AG09319 (cell line): Measurements from ENCODE around the gene SLC37A1.

Experiments used
- DNase-seq: peaks from one replicate; pipeline ENCODE4 v3.0.0-alpha.2; 2010; ENCODE audit warnings: low read depth; ENCODE audit errors: extremely low read depth
- TF ChIP-seq, protein P1 (sequence below): IDR thresholded peaks from 2 replicates; pipeline ENCODE4 v1.5.1; 2011; ENCODE audit warnings: low read depth, mild to moderate bottlenecking, inconsistent platforms, low read length, moderate library complexity

SLC37A1 gene

DNA sequence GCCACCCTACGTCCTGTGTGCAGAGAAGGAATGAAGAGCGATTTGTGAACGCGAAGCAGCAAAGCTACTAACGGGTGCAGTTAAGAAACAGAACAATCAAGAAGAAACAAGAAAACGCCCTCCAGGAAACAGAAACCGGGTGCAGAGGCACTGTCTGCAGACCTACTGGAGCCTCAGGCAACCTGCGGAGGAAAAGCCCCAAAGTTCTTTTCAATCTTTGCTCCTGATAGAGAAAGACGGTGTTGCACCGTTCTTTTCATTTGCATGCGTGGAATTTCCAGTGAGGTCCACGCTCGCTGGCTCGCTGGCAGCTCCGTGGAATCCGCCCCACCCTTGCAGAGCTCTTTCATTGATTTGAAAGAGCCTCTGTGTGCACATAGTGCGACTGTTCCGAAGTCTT is 102.8 kb downstream of the SLC37A1 start:
- no peak for DNase-seq
- TF ChIP-seq, protein P1, sequence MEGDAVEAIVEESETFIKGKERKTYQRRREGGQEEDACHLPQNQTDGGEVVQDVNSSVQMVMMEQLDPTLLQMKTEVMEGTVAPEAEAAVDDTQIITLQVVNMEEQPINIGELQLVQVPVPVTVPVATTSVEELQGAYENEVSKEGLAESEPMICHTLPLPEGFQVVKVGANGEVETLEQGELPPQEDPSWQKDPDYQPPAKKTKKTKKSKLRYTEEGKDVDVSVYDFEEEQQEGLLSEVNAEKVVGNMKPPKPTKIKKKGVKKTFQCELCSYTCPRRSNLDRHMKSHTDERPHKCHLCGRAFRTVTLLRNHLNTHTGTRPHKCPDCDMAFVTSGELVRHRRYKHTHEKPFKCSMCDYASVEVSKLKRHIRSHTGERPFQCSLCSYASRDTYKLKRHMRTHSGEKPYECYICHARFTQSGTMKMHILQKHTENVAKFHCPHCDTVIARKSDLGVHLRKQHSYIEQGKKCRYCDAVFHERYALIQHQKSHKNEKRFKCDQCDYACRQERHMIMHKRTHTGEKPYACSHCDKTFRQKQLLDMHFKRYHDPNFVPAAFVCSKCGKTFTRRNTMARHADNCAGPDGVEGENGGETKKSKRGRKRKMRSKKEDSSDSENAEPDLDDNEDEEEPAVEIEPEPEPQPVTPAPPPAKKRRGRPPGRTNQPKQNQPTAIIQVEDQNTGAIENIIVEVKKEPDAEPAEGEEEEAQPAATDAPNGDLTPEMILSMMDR: no peak

DNA sequence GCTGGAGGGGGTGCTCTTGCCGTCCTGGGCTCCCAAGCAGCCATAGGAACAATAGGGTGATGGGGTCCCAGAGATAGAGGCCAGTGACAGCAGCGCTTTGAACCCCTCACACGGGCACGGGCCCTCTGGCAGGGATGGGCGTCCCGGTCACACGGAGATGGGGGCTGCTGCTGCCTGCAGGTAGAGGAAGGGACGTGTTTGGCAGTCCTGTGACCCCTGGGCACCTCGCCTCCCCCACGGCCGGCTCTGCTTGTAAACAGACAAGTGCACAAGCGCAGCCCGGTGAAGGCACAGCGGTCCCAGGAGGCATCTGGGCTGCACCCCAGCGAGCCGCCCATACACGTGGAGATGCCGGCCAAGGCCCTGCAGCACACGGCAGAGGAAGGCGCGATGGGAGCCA is 103.3 kb downstream of the SLC37A1 start:
- no peak for DNase-seq
- TF ChIP-seq, protein P1: no peak

DNA sequence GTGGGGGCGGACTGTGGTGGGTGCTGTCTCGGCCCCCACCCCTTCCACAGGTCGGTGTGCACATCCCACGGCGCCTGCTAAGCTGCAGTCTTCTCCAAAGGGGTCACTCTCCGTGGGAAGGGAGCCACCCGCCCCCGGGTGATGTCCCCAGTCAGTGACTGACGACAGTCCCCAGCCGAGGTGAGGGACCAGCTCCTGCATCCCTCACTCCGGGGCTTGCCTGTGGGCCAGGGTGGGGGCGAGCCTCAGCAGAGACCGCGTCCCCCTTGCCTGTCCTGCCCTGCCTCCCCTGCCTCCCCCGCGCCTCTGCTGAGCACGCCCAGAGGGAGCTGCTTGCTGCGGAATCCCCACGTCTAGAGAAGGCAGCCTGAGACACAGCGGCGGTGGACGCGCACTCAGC is 103.8 kb downstream of the SLC37A1 start:
- TF ChIP-seq, protein P1: no peak

DNA sequence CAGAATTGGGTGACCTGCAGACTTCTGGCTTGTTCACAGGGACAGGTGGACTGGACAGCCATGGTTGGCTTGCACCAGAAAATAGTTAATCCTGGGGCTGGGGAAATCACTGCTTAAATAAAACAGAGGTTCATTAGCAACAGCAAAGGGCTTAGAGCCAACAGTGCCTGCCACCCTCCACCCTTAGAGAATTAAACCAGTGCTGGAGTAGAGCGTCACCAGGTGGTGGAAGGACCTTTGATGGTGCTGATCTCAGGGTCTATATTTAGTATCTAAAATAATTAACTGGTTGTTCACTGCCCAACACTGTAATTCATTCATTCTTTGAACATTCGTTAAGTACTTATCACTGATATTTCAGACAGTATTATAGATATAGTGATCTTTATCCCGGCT is 105.1 kb downstream of the SLC37A1 start:
- DNase-seq: no peak
- TF ChIP-seq, protein P1: no peak

More for the DNA sequence above, 103.8 kb downstream of the SLC37A1 start:
- DNase-seq: no peak

DNA sequence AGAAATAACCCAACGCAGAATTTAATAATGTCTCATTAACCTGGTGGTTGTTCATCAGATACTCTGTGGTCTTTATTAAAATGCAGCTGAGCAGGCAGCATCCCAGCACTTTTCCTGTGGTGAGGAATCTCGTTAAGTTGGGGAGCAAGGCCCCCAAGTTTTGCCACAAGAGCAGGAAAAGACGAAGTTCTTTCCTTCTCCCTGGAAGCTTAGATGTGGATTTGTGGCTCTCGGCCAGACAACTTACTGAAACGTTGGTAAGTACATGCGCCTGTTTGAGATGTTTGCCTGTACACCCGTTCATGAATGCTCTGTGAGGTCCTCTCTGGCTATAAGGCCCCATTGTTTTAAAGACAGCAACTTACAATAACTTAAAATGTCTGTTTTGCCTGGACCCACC is 105.5 kb downstream of the SLC37A1 start:
- TF ChIP-seq, protein P1: no peak

DNA sequence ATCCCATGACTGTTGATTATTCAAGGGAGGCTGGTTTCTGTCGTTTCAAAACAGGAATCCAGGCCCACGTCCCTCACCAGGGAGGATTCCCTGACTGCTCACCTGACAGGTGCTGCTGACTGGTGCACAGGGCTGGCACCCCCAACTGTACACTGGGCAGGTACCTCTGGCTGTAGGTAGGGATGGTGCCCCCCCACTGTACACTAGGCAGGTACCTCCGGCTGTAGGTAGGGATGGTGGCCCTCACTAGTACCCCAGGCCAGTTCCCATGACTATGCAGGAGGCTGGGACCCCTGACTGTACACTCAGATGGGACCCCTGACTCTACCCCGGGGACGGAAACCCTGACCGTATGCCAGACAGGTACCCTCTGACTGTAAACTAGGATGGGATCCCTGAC is 106.2 kb downstream of the SLC37A1 start:
- TF ChIP-seq, protein P1: no peak
- DNase-seq: no peak

More for the DNA sequence above, 105.5 kb downstream of the SLC37A1 start:
- no peak for DNase-seq

DNA sequence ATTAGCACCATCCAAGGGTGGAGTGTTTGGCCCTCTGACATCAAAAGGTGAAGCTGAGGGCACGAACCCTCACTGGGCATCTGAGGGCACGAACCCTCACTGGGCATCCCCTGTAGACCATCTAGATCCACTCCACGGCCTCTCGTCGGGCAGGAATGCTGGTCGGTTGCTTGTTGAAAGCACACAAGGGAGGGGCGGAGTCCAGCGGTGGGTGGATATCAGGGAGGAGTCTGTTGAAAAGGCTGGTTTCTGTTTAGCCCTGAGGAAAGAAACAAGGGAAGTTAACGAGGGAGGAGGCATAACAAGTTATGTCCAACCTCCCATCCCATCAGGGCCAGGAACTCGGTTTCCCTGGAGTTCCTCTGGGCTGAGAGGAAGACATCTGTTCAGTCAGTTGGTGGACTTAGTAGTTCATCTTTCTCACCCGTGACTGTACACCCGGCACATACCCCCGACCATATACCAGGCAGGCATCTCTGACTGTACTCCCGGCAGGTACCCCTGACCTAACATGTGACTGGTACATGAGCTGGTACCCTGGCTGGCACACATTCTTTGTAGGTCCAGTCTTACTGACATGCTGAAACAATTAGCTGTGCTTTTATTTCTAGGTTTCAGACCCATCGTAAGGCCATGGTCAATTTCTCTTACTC is 107.6 kb downstream of the SLC37A1 start:
- TF ChIP-seq, protein P1: no peak
- no peak for DNase-seq
